Endothelial cell of umbilical vein (primary cell): Measurements from ENCODE around the gene MLEC. TPM values are rescaled to one million over a fixed set of nuclear protein-coding genes. Genes with fewer than 3 reads are reported as not detected.
A peak's percentile ranks its signal among the peaks of the same experiment; 100 is the strongest.

Experiments
- BruUV-seq: library from RNA; stranded (reverse); fragments of 400-500 nt; replicated peaks from 2 replicates; lab custom pipeline; 2021; lab: Mats Ljungman, UMichigan
- CTCF ChIA-PET: fragments of 300-600, 350-600 bp; sonication (Branson Sonifier 250); formaldehyde crosslinking; loops from one replicate; lab custom pipeline; 2021; ENCODE audit warnings: antibody characterized with exemption, inconsistent platforms; lab: Charles Lee
- POLR2A ChIA-PET: fragments of 300-600, 350-600 bp; sonication (Branson Sonifier 250); formaldehyde crosslinking; loops from one replicate; lab custom pipeline; 2021; ENCODE audit warnings: antibody characterized with exemption, inconsistent platforms; lab: Charles Lee
- DNase-seq: peaks from one replicate; pipeline ENCODE4 v3.0.0-alpha.2; 2011; ENCODE audit warnings: low read depth, low spot score
- FAIRE-seq: peaks from 2 replicates; lab custom pipeline; 2011; peaks lifted over from hg19 to GRCh38; lab: Jason Lieb, UNC
- H2AFZ ChIP-seq: 2 replicates; pipeline ENCODE4 v1.6.0; 2012; ENCODE audit warnings: low read depth, low read length, control low read depth, inconsistent platforms
- H3K27ac ChIP-seq: 2 replicates; pipeline ENCODE4 v1.5.1; 2011; ENCODE audit warnings: low read depth, mild to moderate bottlenecking, control low read depth, low read length, moderate library complexity; ENCODE audit not compliant: insufficient read depth
- H3K27me3 ChIP-seq, 2 experiments: 2 replicates each; pipeline versions ENCODE4 v1.6.0 to v1.6.1; 2011; ENCODE audit warnings: low read length in 2 of 2, mixed read lengths in 1 of 2; ENCODE audit not compliant: control insufficient read depth in 2 of 2, insufficient read depth in 2 of 2
- H3K36me3 ChIP-seq, 2 experiments: 2 replicates in 1 of 2; 3 replicates in 1 of 2; pipeline ENCODE4 v1.5.1; 2011; ENCODE audit warnings: low read length in 2 of 2, mild to moderate bottlenecking in 1 of 2, moderate library complexity in 1 of 2; ENCODE audit not compliant: control insufficient read depth in 2 of 2, insufficient read depth in 2 of 2; ENCODE audit errors: extremely low read depth in 1 of 2
- H3K4me1 ChIP-seq: 3 replicates; pipeline ENCODE4 v1.5.1; 2011; ENCODE audit warnings: mild to moderate bottlenecking, low read length; ENCODE audit not compliant: control insufficient read depth, insufficient read depth; ENCODE audit errors: extremely low read depth
- H3K4me2 ChIP-seq: 2 replicates; pipeline ENCODE4 v1.6.1; 2011; ENCODE audit warnings: low read length, control low read depth, mixed read lengths; ENCODE audit not compliant: insufficient read depth
- H3K4me3 ChIP-seq, 3 experiments: fragments of 200-600 bp in 1 of 3; sonication (generic), shearing (Covaris generic) in 1 of 3; replicated peaks in 1 of 3; 2 replicates each; pipeline ENCODE4 v1.5.1; 2011 to 2016; ENCODE audit warnings: control low read depth in 3 of 3, low read length in 3 of 3, mild to moderate bottlenecking in 2 of 3, inconsistent platforms in 1 of 3, low read depth in 1 of 3, moderate library complexity in 1 of 3; ENCODE audit not compliant: insufficient read depth in 1 of 3
- H3K79me2 ChIP-seq: 2 replicates; pipeline ENCODE4 v1.6.0; 2012; ENCODE audit warnings: low read length, inconsistent platforms; ENCODE audit not compliant: control insufficient read depth, insufficient read depth
- H3K9ac ChIP-seq: replicated peaks from 2 replicates; pipeline ENCODE3; 2011; ENCODE audit warnings: low read length, control low read depth; ENCODE audit not compliant: insufficient read depth; ENCODE audit errors: extremely low read depth
- H3K9me1 ChIP-seq: replicated peaks from 3 replicates; pipeline ENCODE4 v1.6.0; 2011; ENCODE audit warnings: mild to moderate bottlenecking, low read length; ENCODE audit not compliant: control insufficient read depth, insufficient read depth; ENCODE audit errors: extremely low read depth
- H3K9me3 ChIP-seq: replicated peaks from 2 replicates; pipeline ENCODE4 v1.5.1; 2012; ENCODE audit warnings: low read length, inconsistent platforms; ENCODE audit not compliant: control insufficient read depth, insufficient read depth
- H4K20me1 ChIP-seq: replicated peaks from 2 replicates; pipeline ENCODE3; 2011; ENCODE audit warnings: mild to moderate bottlenecking, low read length; ENCODE audit not compliant: control insufficient read depth, insufficient read depth; ENCODE audit errors: extremely low read depth
- EZH2 ChIP-seq: IDR thresholded peaks from 2 replicates; pipeline ENCODE4 v1.6.1; 2012; ENCODE audit warnings: borderline replicate concordance, low read depth, mild to moderate bottlenecking, moderate library complexity, low read length, inconsistent platforms; ENCODE audit not compliant: severe bottlenecking
- FOS ChIP-seq: IDR thresholded peaks from 2 replicates; pipeline ENCODE4 v1.6.1; 2011; ENCODE audit warnings: mild to moderate bottlenecking, low read length, moderate library complexity, borderline replicate concordance; ENCODE audit not compliant: insufficient read depth
- GATA2 ChIP-seq: IDR thresholded peaks from 2 replicates; pipeline ENCODE4 v1.7.0; 2011; ENCODE audit warnings: low read depth, mild to moderate bottlenecking, moderate library complexity, mixed read lengths, low read length; ENCODE audit not compliant: insufficient read length, insufficient read depth
- JUN ChIP-seq: IDR thresholded peaks from 2 replicates; pipeline ENCODE4 v1.6.1; 2011; ENCODE audit warnings: borderline replicate concordance, low read depth; ENCODE audit not compliant: insufficient read length, insufficient read depth
- MYC ChIP-seq: IDR thresholded peaks from one replicate; pipeline ENCODE4 v1.6.1; 2011; ENCODE audit warnings: mild to moderate bottlenecking, low read depth, low read length
- POLR2A ChIP-seq: IDR thresholded peaks from 2 replicates; pipeline ENCODE4 v1.6.1; 2012; ENCODE audit warnings: low read depth, mild to moderate bottlenecking, control low read depth, low read length
- POLR2AphosphoS5 ChIP-seq: IDR thresholded peaks from 2 replicates; pipeline ENCODE4 v1.6.1; 2012; ENCODE audit warnings: low read depth, mild to moderate bottlenecking, control low read depth, low read length, moderate library complexity; ENCODE audit not compliant: insufficient read depth
- dilution Hi-C: fragments of 300-500 bp; cut with MboI; formaldehyde crosslinking; loops from one replicate; pipeline ENCODE4 v1.15.0; 2019; ENCODE audit warnings: low sequenced_read_pairs; ENCODE audit not compliant: extremely low pct_ligation_motif_present
- intact Hi-C: fragments of 100-400 bp; cut with micrococcal nuclease; formaldehyde crosslinking; loops from one replicate; pipeline ENCODE4 v1.10.0; 2022
- polyA plus RNA-seq, 4 experiments: library from polyadenylated mRNA; depleted of rRNA in 3 of 4; stranded (reverse) in 3 of 4; unstranded in 1 of 4; fragments of >200 nt; gene quantifications; 2 replicates each; pipeline versions ENCODE4 v1.2.1 to v1.2.3, GENCODE V29; 2011 to 2012; ENCODE audit warnings: missing spikeins in 1 of 4
- total RNA-seq: library from RNA; stranded (reverse); gene quantifications from 2 replicates; pipeline ENCODE4 v1.2.3, GENCODE V29; 2021
- TF ChIP-seq, protein P1 (sequence below): IDR thresholded peaks from 2 replicates; pipeline ENCODE4 v1.6.1; 2011; ENCODE audit not compliant: insufficient read depth, insufficient read length
- TF ChIP-seq, protein P2 (sequence below), 2 donors: IDR thresholded peaks; 1 replicate in 1 of 2; 2 replicates in 1 of 2; pipeline ENCODE4 v1.5.1; 2011; ENCODE audit warnings: low read length in 2 of 2, mild to moderate bottlenecking in 2 of 2, moderate library complexity in 2 of 2, control low read depth in 1 of 2, inconsistent platforms in 1 of 2, low read depth in 1 of 2; ENCODE audit not compliant: insufficient read depth in 1 of 2; ENCODE audit errors: extremely low read depth in 1 of 2

The MLEC gene
- total and polyA plus RNA-seq, 2 donors (not counting 3 experiments of a cell fraction or from before 2014, with no cell fraction given): 28.4 to 144 TPM

GRCh38 chr12:120721866-120722265 lies 34.9 kb downstream of the MLEC start:
- Histone ChIP-seq H4K20me1 (no peaks in the 10 kb centered on the region), H3K4me2 (no peak overlapping the region), H2AFZ (no peak overlapping the region), H3K79me2 (no peaks in the 10 kb centered on the region), H3K36me3 (peaks cover 17 to 38% of the 10 kb centered on the region in 2 experiments), H3K4me1 (peaks cover 10% of the 10 kb centered on the region), H3K9ac (no peak overlapping the region), H3K9me3 (no peaks in the 10 kb centered on the region), H3K9me1 (no peaks in the 10 kb centered on the region), H3K27me3 (no peaks in the 10 kb centered on the region), H3K27ac (no peak overlapping the region), H3K4me3 (no peak overlapping the region)
- DNase-seq (peak; percentile 32), FAIRE-seq (no peak)
- BruUV-seq: no TSS peak
- ChIA-PET CTCF (interaction anchor here (0.8 to 1.4 kb wide), 3 partner anchors 11 to 250 kb away, joined by 3 to 4 read pairs (median 3); no protein-coding TSS in a partner anchor), POLR2A (interaction anchor here (0.6 kb wide), 1 partner anchor 305 kb away, joined by 3 read pairs; no protein-coding TSS in a partner anchor)
- no peak for TF ChIP-seq GATA2
- no peak for TF ChIP-seq EZH2
- TF ChIP-seq, protein P1, sequence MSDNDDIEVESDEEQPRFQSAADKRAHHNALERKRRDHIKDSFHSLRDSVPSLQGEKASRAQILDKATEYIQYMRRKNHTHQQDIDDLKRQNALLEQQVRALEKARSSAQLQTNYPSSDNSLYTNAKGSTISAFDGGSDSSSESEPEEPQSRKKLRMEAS: no peak
- TF ChIP-seq, protein P2, sequence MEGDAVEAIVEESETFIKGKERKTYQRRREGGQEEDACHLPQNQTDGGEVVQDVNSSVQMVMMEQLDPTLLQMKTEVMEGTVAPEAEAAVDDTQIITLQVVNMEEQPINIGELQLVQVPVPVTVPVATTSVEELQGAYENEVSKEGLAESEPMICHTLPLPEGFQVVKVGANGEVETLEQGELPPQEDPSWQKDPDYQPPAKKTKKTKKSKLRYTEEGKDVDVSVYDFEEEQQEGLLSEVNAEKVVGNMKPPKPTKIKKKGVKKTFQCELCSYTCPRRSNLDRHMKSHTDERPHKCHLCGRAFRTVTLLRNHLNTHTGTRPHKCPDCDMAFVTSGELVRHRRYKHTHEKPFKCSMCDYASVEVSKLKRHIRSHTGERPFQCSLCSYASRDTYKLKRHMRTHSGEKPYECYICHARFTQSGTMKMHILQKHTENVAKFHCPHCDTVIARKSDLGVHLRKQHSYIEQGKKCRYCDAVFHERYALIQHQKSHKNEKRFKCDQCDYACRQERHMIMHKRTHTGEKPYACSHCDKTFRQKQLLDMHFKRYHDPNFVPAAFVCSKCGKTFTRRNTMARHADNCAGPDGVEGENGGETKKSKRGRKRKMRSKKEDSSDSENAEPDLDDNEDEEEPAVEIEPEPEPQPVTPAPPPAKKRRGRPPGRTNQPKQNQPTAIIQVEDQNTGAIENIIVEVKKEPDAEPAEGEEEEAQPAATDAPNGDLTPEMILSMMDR (IDR thresholded peaks at IDR 0.05; ENCODE audit: extremely low read depth in 1 of 2, insufficient read depth in 1 of 2, low read depth in 1 of 2, low read length in 2 of 2): no peak
- dilution Hi-C loops (no loop called here), intact Hi-C loops (no loop called here)

- Histone ChIP-seq H2AFZ (no peak overlapping the region), H3K4me3 (no peak overlapping the region), H3K9me1 (no peaks in the 10 kb centered on the region), H3K27me3 (no peaks in the 10 kb centered on the region), H3K9me3 (no peaks in the 10 kb centered on the region), H3K4me2 (no peak overlapping the region), H3K36me3 (peaks cover 17 to 36% of the 10 kb centered on the region in 2 experiments), H3K4me1 (peaks cover 10% of the 10 kb centered on the region), H3K27ac (no peak overlapping the region), H3K79me2 (no peaks in the 10 kb centered on the region), H3K9ac (no peak overlapping the region), H4K20me1 (no peaks in the 10 kb centered on the region)
- dilution Hi-C loops: no loop called here
- DNase-seq: no peak
- CTCF ChIA-PET: interaction anchor here (0.8 to 1.4 kb wide), 2 partner anchors 73 to 249 kb away, joined by 3 to 4 read pairs; no protein-coding TSS in a partner anchor
- POLR2A ChIA-PET: no interaction called here
- intact Hi-C loops: no loop called here
- no peak for TF ChIP-seq POLR2AphosphoS5
- no peak for TF ChIP-seq POLR2A
- no peak for TF ChIP-seq JUN
- no peak for TF ChIP-seq GATA2
- TF ChIP-seq EZH2: no peak
- no peak for TF ChIP-seq MYC
- TF ChIP-seq, protein P1: no peak
- TF ChIP-seq, protein P2 (IDR thresholded peaks at IDR 0.05; ENCODE audit: extremely low read depth in 1 of 2, insufficient read depth in 1 of 2, low read depth in 1 of 2, low read length in 2 of 2): no peak
- no peak for TF ChIP-seq FOS
- no TSS peak for BruUV-seq
- no peak for FAIRE-seq
These were observed 35.8 kb downstream of the MLEC start for GRCh38 chr12:120722784-120723183.
